ENCODE measurements around the gene ARHGAP18.

The ARHGAP18 gene

GRCh38 chr6:129696028-129696418 is 14.0 kb downstream of the ARHGAP18 start:
- no peak for TF ChIP-seq CTCF (IDR thresholded peaks at IDR 0.05; ENCODE audit: low read depth, low read length)
- no peak for DNase-seq (ENCODE audit: low read depth in 2 of 2)
- no peak overlapping the region for H3K4me3 ChIP-seq (replicated peaks in 1 of 2; ENCODE audit: low read depth in 2 of 2, low read length in 2 of 2)

GRCh38 chr6:129695373-129696027 is 14.5 kb downstream of the ARHGAP18 start:
- no peak overlapping the region for H3K4me3 ChIP-seq (replicated peaks in 1 of 2; ENCODE audit: low read depth in 2 of 2, low read length in 2 of 2)
- no peak for TF ChIP-seq CTCF (IDR thresholded peaks at IDR 0.05; ENCODE audit: low read depth, low read length)
- DNase-seq (ENCODE audit: low read depth in 2 of 2): no peak

- no peak for DNase-seq (ENCODE audit: low read depth in 2 of 2)
Observed at GRCh38 chr6:129694036-129694435, 15.9 kb downstream of the ARHGAP18 start.

GRCh38 chr6:129692467-129692866 is 17.5 kb downstream of the ARHGAP18 start:
- no peak overlapping the region for H3K4me3 ChIP-seq (replicated peaks in 1 of 2; ENCODE audit: low read depth in 2 of 2, low read length in 2 of 2)
- TF ChIP-seq CTCF (IDR thresholded peaks at IDR 0.05; ENCODE audit: low read depth, low read length): no peak
- DNase-seq (ENCODE audit: low read depth in 2 of 2): no peak

More at GRCh38 chr6:129694036-129694435, 15.9 kb downstream of the ARHGAP18 start:
- TF ChIP-seq CTCF (IDR thresholded peaks at IDR 0.05; ENCODE audit: low read depth, low read length): no peak
- no peak overlapping the region for H3K4me3 ChIP-seq (replicated peaks in 1 of 2; ENCODE audit: low read depth in 2 of 2, low read length in 2 of 2)

- H3K4me3 ChIP-seq (replicated peaks in 1 of 2; ENCODE audit: low read depth in 2 of 2, low read length in 2 of 2): no peak overlapping the region
Observed at GRCh38 chr6:129691709-129692108, 18.3 kb downstream of the ARHGAP18 start.

GRCh38 chr6:129691043-129691640 is 18.8 kb downstream of the ARHGAP18 start:
- no peak for TF ChIP-seq CTCF (IDR thresholded peaks at IDR 0.05; ENCODE audit: low read depth, low read length)
- no peak overlapping the region for H3K4me3 ChIP-seq (replicated peaks in 1 of 2; ENCODE audit: low read depth in 2 of 2, low read length in 2 of 2)
- DNase-seq (ENCODE audit: low read depth in 2 of 2): no peak

More at GRCh38 chr6:129691709-129692108, 18.3 kb downstream of the ARHGAP18 start:
- no peak for TF ChIP-seq CTCF (IDR thresholded peaks at IDR 0.05; ENCODE audit: low read depth, low read length)
- DNase-seq (ENCODE audit: low read depth in 2 of 2): no peak
